HEK293T (cell line): Measurements from ENCODE around the gene COG1.

Experiments
- ARNT ChIP-seq: fragments of 450-650 bp; IDR thresholded peaks from 2 replicates; pipeline ENCODE4 v1.6.1; 2017; ENCODE audit warnings: mild to moderate bottlenecking
- BHLHE40 ChIP-seq: fragments of 450-650 bp; IDR thresholded peaks from 2 replicates; pipeline ENCODE4 v1.6.1; 2016; ENCODE audit warnings: mild to moderate bottlenecking, moderate library complexity, borderline replicate concordance
- CTBP1 ChIP-seq: fragments of 450-650 bp; IDR thresholded peaks from 2 replicates; pipeline ENCODE4 v1.6.1; 2016; ENCODE audit warnings: borderline replicate concordance
- ELF4 ChIP-seq: fragments of 450-650 bp; IDR thresholded peaks from 2 replicates; pipeline ENCODE4 v1.6.1; 2017; ENCODE audit warnings: antibody characterized with exemption
- FOXA1 ChIP-seq: fragments of 450-650 bp; IDR thresholded peaks from 2 replicates; pipeline ENCODE4 v1.6.1; 2016; ENCODE audit warnings: mild to moderate bottlenecking
- FOXM1 ChIP-seq: fragments of 450-650 bp; IDR thresholded peaks from 2 replicates; pipeline ENCODE4 v1.6.1; 2017; ENCODE audit warnings: mild to moderate bottlenecking, borderline replicate concordance
- L3MBTL2 ChIP-seq: fragments of 450-650 bp; conservative IDR thresholded peaks from 2 replicates; pipeline ENCODE4 v1.6.1; 2016; ENCODE audit warnings: mild to moderate bottlenecking
- NFRKB ChIP-seq: fragments of 450-650 bp; IDR thresholded peaks from 2 replicates; pipeline ENCODE4 v1.6.1; 2016; ENCODE audit warnings: mild to moderate bottlenecking, moderate library complexity
- SP1 ChIP-seq: fragments of 450-650 bp; IDR thresholded peaks from 2 replicates; pipeline ENCODE4 v1.6.1; 2017
- TARDBP ChIP-seq: fragments of 450-650 bp; IDR thresholded peaks from 2 replicates; pipeline ENCODE4 v1.6.1; 2016
- ZNF384 ChIP-seq: fragments of 450-650 bp; IDR thresholded peaks from 2 replicates; pipeline ENCODE4 v1.6.1; 2016

DNA sequence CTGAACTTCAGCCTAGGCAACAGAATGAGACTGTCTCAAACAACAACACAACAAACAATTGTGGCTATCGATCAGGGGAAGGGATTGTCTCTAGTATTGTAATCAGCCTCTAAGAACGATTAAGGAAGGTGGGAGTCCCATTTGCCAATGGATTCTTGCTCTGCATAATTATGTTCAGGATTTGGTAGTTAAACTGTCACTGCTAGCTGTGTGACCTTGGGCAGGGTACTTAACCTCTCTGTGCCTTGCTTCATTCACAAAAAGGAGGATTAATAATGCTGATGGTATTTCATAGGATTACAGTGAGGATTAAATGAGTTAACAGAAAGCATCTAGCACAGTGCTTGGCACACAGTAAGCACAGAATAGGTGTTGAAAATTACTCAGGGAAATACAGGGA is 34.7 kb upstream of the COG1 start:
- TF ChIP-seq FOXA1, result no peak
- no peak for TF ChIP-seq L3MBTL2
- TF ChIP-seq TARDBP, result no peak
- no peak for TF ChIP-seq BHLHE40
- no peak for TF ChIP-seq FOXM1
- no peak for TF ChIP-seq ARNT
- no peak for TF ChIP-seq ZNF384
- TF ChIP-seq SP1, result no peak
- no peak for TF ChIP-seq NFRKB
- TF ChIP-seq ELF4, result no peak
- TF ChIP-seq CTBP1, result no peak
